KOPT-K1 (cell line): ENCODE measurements around the gene RNF114.

Source experiments
- H3K27ac ChIP-seq: fragments of 200-600 bp; sonication (generic); 2 replicates; pipeline ENCODE4 v1.5.1; 2016; ENCODE audit warnings: antibody characterized with exemption, mild to moderate bottlenecking, low read depth, low read length; ENCODE audit not compliant: poor library complexity, severe bottlenecking
- H3K36me3 ChIP-seq: fragments of 200-600 bp; sonication (generic); 2 replicates; pipeline ENCODE4 v1.5.1; 2017; ENCODE audit warnings: antibody characterized with exemption, mild to moderate bottlenecking, low read length, moderate library complexity; ENCODE audit not compliant: insufficient read depth
- H3K9me3 ChIP-seq: fragments of 200-600 bp; sonication (generic); 2 replicates; pipeline ENCODE4 v1.5.1; 2017; ENCODE audit warnings: antibody characterized with exemption, low read length, mild to moderate bottlenecking; ENCODE audit not compliant: insufficient read depth, poor library complexity, severe bottlenecking

The RNF114 gene

DNA sequence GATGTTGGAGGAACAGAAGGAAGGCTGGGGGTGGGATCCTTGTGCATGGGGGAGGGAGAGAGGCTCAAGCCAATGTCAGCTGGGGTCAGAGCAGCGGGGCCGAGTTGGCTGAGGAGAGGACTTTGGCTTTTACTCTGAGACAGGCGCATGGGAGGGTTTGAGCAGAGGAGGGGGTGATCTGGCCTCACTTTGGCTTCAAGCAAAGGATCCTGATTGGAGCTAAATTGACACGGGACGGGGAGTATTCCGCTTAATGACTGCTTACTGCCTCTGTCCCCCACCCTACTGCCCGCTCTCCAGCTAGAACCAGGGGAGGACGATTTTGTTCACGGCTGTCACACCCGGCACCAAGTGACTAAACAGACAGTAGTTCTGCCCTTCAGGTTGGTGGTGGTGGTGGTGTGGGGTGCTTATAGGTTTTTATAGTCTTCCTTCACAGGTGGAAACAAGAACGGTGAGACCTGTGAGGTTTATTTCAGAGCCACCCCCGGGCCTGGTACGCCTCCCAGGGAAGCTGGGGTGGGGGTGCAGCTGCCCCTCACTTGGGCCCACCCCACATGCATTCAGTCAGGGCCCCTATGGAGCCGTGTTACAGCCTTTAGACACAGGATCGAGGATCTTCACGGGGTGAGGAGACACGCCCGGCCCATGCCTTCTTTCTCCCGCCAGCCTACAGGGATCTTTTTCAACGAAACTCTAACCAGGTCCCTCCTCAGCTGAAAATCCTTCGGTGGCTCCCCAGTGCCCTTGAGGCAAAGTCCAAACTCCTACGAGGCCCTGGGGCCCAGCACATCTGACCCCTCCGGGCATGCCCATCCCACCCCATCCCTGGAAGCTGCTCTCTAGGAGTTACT, 45.2 kb downstream of the RNF114 start:
- Histone ChIP-seq H3K36me3 (no peaks in the 10 kb centered on the region), H3K9me3 (no peaks in the 10 kb centered on the region), H3K27ac (no peak overlapping the region)

DNA sequence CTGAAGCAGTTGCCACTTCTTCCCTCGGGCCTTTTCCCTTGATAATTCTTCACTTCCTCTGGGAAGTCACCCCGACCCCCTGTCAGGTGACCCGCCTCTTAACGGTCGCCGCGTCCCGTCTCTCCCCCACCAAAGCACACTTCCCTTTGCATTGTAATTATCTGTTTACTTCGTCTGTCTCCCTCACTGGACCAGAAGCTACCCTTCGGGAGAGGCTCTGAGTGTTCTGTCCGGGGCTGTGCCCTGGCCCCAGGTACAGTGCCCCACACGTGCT, 45.8 kb downstream of the RNF114 start:
- H3K36me3 ChIP-seq = no peaks in the 10 kb centered on the region
- no peaks in the 10 kb centered on the region for H3K9me3 ChIP-seq
- no peak overlapping the region for H3K27ac ChIP-seq

DNA sequence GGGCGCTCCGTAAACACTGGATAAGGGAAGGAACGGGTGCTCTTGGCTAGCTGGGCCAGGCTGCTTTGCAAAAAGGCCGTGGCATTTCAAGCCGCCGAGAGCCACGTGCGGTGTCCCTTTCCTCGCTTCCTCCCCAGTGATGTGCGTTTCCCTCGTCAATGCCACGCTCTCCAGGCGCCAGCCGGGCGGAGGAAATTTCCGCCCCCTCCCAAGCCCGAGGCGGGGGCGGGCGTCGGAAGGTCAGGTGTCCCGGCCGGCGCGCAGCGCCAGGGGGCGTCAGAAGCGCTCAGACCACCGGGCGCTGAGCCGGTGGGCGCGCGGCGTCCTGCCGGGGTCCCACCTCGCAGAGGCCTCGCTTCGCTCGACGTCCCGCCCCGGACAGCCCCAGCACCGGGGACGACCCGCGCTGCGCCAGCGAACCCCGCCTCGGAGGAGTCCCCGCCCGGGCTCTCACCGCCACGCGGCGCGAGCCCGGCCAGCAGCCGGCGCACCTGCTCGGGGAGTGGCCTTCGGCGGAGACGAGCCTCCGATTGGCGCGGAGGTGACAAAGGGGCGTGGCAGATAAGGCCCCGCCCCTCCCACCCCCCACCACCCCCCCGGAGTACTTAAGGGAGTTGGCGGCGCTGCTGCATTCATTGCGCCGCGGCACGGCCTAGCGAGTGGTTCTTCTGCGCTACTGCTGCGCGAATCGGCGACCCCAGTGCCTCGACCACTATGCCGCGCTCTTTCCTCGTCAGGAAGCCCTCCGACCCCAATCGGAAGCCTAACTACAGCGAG, 46.3 kb downstream of the RNF114 start, which contains the start of gene SNAI1:
TSS of gene SNAI1 (plus strand) at position 635 of the 777 bp plus-strand sequence. CDS start at position 715, 80 bp downstream.
- H3K27ac ChIP-seq = no peak within 1 kb of the TSS
- no peaks in the 10 kb centered on the region for H3K9me3 ChIP-seq
- no peaks in the 10 kb centered on the region for H3K36me3 ChIP-seq

DNA sequence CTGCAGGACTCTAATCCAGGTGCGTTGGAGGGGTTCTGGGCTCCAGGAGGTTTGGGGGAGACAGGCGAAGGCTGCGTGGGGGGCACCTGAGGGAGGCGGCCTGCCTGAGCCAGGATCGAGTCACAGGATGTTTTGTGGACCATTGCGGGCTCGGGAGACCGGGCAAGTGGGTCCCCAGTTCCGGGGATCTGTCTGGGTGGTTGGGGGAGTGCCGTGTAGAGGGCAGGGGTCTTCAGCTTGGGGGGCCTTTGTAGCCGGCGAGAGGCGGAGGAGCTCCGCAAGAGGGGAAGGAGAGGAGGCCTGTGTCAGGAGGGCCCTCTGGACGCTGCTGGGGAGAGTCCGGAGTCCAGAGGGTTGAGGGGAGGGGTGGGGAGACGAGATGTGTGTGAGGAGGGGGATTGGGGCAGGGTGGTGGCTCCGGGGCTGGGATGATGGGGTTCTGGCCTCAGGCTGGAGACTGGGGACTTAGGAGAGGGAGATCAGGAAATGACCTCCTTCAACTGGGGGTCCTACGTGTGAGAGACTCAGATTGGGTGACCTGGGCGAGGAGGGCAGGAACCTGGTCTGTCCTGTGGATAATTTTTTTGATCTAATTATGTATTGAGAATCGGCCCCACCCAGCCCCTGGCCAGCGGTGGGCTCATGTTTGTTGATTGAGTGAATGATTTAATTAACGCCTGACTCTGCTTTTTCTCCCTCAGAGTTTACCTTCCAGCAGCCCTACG, 47.1 kb downstream of the RNF114 start:
- no peaks in the 10 kb centered on the region for H3K36me3 ChIP-seq
- no peaks in the 10 kb centered on the region for H3K9me3 ChIP-seq

DNA sequence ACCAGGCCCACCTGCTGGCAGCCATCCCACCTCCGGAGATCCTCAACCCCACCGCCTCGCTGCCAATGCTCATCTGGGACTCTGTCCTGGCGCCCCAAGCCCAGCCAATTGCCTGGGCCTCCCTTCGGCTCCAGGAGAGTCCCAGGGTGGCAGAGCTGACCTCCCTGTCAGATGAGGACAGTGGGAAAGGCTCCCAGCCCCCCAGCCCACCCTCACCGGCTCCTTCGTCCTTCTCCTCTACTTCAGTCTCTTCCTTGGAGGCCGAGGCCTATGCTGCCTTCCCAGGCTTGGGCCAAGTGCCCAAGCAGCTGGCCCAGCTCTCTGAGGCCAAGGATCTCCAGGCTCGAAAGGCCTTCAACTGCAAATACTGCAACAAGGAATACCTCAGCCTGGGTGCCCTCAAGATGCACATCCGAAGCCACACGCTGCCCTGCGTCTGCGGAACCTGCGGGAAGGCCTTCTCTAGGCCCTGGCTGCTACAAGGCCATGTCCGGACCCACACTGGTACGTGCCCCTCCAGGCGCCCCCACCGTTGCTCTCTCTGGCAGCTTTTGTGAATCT, 47.7 kb downstream of the RNF114 start:
- H3K27ac ChIP-seq = no peak overlapping the region
- no peaks in the 10 kb centered on the region for H3K9me3 ChIP-seq
- no peaks in the 10 kb centered on the region for H3K36me3 ChIP-seq

More for the DNA sequence above, 47.1 kb downstream of the RNF114 start:
- no peak overlapping the region for H3K27ac ChIP-seq

DNA sequence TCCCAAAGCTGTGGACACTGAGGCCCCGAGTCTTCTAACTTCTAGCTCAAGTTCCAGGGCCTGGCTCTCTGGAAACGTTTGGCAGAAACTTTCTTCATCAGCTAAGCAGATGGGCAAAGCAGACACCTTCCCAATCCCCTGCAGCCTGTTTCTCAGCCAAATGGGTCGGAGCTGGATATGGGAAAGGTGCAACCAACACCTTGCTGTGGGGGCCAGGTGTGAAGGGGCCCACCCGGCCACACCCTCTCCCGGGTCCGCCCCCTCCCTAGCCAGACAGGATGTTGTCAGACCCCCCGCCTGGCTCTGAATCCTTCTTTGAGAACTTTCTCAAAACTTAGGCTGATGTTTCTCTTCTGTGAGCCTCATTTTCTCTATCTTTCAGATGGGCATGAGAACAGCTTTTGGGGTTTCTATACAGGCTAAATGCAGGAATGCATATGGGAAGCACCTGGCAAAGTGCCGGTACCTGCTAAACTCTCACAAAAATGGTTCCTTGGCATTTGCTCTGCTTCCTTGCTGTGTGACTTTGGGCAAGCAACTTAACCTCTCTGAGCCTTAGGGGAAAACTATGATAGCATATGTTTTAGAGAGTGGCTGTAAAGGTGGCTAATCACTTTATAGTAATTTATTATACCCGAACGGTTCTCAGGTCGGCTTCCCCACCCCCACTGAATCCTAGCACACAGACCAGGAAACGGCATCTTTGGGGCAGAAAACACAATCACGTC, 48.4 kb downstream of the RNF114 start:
- H3K36me3 ChIP-seq = no peaks in the 10 kb centered on the region
- no peak overlapping the region for H3K27ac ChIP-seq
- H3K9me3 ChIP-seq = no peaks in the 10 kb centered on the region

DNA sequence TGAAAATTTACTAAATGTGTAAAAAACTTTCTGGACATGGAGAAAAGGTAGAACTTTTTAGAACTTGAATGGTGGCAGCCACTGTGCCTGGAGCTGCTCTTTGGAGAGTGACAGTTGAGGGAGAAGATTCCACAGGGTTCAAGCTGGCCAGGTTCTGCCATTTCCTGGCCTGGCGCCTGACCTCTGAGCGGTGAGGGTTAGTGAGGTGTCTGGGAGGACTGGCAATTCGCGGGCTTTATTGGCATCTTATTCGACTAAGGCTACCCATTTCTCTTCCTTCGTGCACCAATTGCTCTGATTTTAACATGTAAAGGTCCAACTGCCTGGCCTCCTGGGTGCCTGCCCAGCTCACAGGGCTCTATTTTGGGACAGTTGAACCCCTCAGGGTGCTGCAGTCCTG, 49.0 kb downstream of the RNF114 start:
- Histone ChIP-seq H3K36me3 (no peaks in the 10 kb centered on the region), H3K9me3 (no peaks in the 10 kb centered on the region), H3K27ac (no peak overlapping the region)

DNA sequence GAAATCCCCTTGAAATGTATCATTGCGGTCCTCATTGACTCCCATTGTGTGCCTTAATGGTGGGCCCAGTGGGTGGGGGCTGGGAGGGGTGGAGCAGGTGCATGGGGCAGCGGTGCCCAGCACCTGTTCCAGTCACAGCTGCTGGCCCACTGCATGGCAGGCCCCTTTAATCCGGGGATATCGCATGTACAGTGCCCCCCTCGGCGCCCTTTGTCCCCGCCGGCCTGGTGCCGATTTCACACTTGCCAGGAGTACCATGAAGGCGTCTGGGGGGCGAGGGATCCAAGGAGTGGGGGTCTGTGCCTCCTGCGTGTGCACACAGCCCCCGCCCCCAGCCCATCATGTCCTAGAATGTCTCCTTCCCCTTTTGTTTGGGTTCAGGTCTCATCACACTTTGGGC, 49.4 kb downstream of the RNF114 start:
- Histone ChIP-seq H3K36me3 (no peaks in the 10 kb centered on the region), H3K9me3 (no peaks in the 10 kb centered on the region), H3K27ac (no peak overlapping the region)

DNA sequence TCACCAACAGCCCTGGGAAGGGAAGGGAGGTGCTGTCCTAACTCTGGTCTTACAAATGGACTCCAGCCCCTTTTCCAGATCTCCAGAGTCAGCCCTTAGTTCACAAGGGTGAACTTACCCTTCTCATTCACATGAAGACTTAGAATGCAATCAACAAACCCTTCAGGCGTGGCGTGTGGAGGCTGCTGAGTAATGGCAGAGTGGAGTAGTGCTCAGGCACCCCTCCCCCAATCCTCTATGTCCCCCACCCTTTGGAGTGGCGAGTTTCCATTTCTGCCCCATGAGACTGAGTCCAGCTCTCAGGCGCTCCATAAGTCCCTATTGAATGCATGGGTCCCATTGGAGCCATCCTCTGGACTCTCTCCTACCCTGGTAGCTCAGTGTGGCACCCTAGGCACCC, 49.9 kb downstream of the RNF114 start:
- H3K27ac ChIP-seq = no peak overlapping the region
- no peaks in the 10 kb centered on the region for H3K9me3 ChIP-seq
- H3K36me3 ChIP-seq = no peaks in the 10 kb centered on the region

DNA sequence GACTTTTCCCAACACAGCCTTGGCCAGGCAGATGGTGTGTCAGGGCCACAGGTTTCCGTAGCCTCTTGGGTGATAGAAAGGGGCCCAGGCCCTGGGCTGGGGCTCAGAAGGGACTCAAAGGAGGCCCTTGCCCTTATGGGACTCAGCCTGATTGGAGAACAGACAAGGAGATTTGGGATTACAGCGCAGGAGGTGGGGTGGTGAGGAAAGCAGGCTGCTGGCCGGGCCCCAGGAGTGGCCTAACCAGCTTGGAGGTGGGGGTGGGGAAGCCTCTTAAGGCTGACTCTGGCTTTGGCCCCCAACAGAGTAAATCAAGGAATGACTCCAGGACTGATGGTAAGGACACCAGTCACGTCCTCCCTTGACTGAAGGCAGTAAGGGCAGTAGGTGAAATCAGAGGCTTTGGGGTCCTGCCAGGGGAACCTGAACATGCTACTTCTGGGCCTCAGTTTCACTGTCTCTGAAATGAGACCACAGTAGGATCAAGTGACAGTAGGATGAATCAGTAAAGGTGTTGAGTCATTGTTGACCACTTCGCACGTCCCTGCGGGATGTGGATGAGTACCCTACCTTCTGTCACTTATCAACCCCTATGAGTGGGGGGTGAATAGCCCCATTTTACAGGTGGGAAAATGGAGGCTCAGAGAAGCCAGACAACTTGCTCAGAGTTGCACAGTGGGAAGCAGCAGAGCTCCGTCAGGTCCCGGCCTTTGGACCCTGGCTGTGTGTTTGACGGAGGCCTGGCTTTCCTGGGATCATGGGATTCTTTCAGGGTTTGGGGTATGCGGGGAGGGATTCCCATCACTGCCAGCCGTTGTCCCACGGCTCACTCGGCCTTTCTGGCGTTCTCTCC, 51.0 kb downstream of the RNF114 start:
- Histone ChIP-seq H3K27ac (no peak overlapping the region), H3K36me3 (no peaks in the 10 kb centered on the region), H3K9me3 (no peaks in the 10 kb centered on the region)

DNA sequence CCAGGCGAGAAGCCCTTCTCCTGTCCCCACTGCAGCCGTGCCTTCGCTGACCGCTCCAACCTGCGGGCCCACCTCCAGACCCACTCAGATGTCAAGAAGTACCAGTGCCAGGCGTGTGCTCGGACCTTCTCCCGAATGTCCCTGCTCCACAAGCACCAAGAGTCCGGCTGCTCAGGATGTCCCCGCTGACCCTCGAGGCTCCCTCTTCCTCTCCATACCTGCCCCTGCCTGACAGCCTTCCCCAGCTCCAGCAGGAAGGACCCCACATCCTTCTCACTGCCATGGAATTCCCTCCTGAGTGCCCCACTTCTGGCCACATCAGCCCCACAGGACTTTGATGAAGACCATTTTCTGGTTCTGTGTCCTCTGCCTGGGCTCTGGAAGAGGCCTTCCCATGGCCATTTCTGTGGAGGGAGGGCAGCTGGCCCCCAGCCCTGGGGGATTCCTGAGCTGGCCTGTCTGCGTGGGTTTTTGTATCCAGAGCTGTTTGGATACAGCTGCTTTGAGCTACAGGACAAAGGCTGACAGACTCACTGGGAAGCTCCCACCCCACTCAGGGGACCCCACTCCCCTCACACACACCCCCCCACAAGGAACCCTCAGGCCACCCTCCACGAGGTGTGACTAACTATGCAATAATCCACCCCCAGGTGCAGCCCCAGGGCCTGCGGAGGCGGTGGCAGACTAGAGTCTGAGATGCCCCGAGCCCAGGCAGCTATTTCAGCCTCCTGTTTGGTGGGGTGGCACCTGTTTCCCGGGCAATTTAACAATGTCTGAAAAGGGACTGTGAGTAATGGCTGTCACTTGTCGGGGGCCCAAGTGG, 51.9 kb downstream of the RNF114 start:
- Histone ChIP-seq H3K36me3 (no peaks in the 10 kb centered on the region), H3K9me3 (no peaks in the 10 kb centered on the region)

DNA sequence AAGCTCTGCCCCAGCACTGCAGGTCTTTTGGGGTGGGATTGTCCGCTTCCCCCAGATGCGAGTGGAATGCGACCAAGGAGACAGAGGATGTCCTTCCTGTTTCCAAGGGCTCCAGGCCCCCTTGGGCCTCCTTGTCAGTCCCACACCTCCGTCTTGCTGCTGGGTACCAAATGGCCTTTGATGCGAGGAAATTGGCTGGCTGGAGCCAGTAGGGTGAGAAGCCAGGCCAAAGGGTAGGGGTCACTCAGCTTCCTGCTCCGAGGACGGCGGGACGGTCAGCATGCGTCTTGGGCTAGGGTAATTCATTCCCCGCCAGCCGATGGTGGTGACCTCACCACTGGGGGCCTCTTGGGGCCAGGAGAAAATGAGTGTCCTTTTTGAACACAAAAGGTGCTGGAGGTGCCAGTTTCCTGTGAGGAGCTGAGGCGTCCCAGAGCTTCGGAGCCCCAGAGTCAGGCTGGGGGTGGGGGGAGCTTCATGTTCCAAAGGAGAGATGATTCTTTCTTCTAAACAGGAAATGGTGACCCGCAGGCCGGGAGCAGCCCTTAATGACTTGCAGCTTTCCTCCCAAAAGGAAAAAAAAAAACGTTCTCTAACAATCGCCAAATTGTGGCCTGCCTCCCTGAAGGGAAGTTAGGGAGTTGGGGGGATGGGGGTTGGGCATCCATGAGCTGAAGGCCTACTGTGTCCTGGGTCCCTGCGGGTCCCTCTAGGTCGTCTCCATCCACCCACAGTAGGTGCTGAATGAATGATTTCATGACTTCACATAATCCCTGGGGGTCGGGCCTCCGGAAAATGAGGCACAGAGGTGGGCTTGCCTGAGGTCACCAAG, 53.3 kb downstream of the RNF114 start:
- Histone ChIP-seq H3K27ac (no peak overlapping the region), H3K36me3 (no peaks in the 10 kb centered on the region), H3K9me3 (no peaks in the 10 kb centered on the region)

More for the DNA sequence above, 51.9 kb downstream of the RNF114 start:
- no peak overlapping the region for H3K27ac ChIP-seq
